ENCODE measurements around the gene CNNM3.

CNNM3 gene

DNA sequence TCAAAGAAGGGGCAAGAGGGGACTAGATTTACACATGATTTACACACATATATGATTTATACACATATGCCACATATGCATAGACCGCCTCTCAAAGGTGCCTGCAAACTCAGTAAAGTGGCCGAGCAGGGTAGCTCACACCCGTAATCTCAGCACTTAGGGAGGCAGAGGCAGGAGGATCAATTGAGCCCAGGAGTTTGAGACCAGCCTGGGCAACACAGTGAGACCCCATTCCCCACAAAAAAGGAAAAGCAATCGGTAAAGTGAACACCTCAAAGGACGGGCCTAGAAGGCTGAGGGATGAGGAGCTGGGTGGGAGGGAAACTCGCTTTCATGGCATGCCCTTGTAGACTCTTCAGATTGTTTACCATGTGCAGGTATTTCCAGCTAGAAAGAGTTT is 36.6 kb downstream of the CNNM3 start:
- Histone ChIP-seq H3K4ac (ENCODE audit: low read depth, low read length) (no peak overlapping the region), H3K56ac (ENCODE audit: low read length) (no peak overlapping the region), H3K36me3 (ENCODE audit: control insufficient read depth, insufficient read depth, low read length) (peaks cover 2% of the 10 kb centered on the region), H3K4me1 (ENCODE audit: control insufficient read depth, low read depth, low read length) (peaks cover 4% of the 10 kb centered on the region), H3K27me3 (ENCODE audit: insufficient read depth, low read length, poor library complexity) (no peaks in the 10 kb centered on the region), H3K27ac (ENCODE audit: low read depth, low read length) (no peak overlapping the region), H4K5ac (ENCODE audit: low read length) (no peak overlapping the region), H2BK15ac (replicated peaks; ENCODE audit: low read depth) (no peak overlapping the region), H2AK5ac (ENCODE audit: low read length) (no peak overlapping the region), H3K4me3 (ENCODE audit: low read length) (no peak overlapping the region), H4K8ac (ENCODE audit: low read depth, low read length) (no peak overlapping the region), H3K79me2 (ENCODE audit: control insufficient read depth, insufficient read depth, low read length) (no peaks in the 10 kb centered on the region), H2BK5ac (ENCODE audit: low read length) (no peak overlapping the region), H2BK120ac (ENCODE audit: low read depth, low read length) (no peak overlapping the region), H3K18ac (ENCODE audit: low read length) (no peak overlapping the region), H3K4me2 (ENCODE audit: low read length) (no peak overlapping the region), H3K23ac (ENCODE audit: low read length) (no peak overlapping the region), H3K9ac (ENCODE audit: low read length) (no peak overlapping the region), H3K79me1 (ENCODE audit: low read length) (peaks cover 3% of the 10 kb centered on the region)
- no CpG with 5 or more reads among the region's 6 CpGs for WGBS (ENCODE audit: extremely low coverage, insufficient coverage, low lambda C conversion rate)
- no peak for DNase-seq

DNA sequence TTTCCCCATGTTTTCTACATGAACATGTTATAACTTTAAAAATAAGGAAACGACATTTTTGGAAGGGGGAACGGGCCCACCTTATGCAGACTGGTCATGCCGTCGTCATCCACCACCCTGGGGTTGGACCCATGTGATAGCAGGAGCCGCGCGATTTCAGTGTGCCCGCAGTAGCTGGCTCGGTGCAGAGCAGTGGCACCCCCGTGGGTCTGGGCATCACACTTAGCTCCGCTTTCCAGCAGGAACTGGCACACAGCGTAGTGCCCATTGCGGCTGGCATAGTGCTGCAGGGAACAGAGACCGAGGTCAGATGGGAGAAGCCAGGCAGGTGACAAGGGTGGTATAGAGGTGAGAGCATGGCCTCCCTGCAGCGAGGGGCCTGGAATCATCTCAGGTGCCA is 37.3 kb downstream of the CNNM3 start:
- Histone ChIP-seq H3K23ac (ENCODE audit: low read length) (no peak overlapping the region), H3K4ac (ENCODE audit: low read depth, low read length) (no peak overlapping the region), H4K8ac (ENCODE audit: low read depth, low read length) (no peak overlapping the region), H3K9ac (ENCODE audit: low read length) (no peak overlapping the region), H2BK5ac (ENCODE audit: low read length) (no peak overlapping the region), H2BK120ac (ENCODE audit: low read depth, low read length) (no peak overlapping the region), H4K5ac (ENCODE audit: low read length) (no peak overlapping the region), H3K79me1 (ENCODE audit: low read length) (peaks cover 3% of the 10 kb centered on the region), H3K4me3 (ENCODE audit: low read length) (no peak overlapping the region), H3K4me2 (ENCODE audit: low read length) (no peak overlapping the region), H2BK15ac (replicated peaks; ENCODE audit: low read depth) (no peak overlapping the region), H3K36me3 (ENCODE audit: control insufficient read depth, insufficient read depth, low read length) (no peaks in the 10 kb centered on the region), H3K18ac (ENCODE audit: low read length) (no peak overlapping the region), H3K56ac (ENCODE audit: low read length) (no peak overlapping the region), H3K27me3 (ENCODE audit: insufficient read depth, low read length, poor library complexity) (no peaks in the 10 kb centered on the region), H3K79me2 (ENCODE audit: control insufficient read depth, insufficient read depth, low read length) (no peaks in the 10 kb centered on the region), H3K27ac (ENCODE audit: low read depth, low read length) (no peak overlapping the region), H2AK5ac (ENCODE audit: low read length) (no peak overlapping the region), H3K4me1 (ENCODE audit: control insufficient read depth, low read depth, low read length) (peaks cover 4% of the 10 kb centered on the region)
- WGBS (ENCODE audit: extremely low coverage, insufficient coverage, low lambda C conversion rate), result no CpG with 5 or more reads among the region's 15 CpGs
- DNase-seq, result no peak

DNA sequence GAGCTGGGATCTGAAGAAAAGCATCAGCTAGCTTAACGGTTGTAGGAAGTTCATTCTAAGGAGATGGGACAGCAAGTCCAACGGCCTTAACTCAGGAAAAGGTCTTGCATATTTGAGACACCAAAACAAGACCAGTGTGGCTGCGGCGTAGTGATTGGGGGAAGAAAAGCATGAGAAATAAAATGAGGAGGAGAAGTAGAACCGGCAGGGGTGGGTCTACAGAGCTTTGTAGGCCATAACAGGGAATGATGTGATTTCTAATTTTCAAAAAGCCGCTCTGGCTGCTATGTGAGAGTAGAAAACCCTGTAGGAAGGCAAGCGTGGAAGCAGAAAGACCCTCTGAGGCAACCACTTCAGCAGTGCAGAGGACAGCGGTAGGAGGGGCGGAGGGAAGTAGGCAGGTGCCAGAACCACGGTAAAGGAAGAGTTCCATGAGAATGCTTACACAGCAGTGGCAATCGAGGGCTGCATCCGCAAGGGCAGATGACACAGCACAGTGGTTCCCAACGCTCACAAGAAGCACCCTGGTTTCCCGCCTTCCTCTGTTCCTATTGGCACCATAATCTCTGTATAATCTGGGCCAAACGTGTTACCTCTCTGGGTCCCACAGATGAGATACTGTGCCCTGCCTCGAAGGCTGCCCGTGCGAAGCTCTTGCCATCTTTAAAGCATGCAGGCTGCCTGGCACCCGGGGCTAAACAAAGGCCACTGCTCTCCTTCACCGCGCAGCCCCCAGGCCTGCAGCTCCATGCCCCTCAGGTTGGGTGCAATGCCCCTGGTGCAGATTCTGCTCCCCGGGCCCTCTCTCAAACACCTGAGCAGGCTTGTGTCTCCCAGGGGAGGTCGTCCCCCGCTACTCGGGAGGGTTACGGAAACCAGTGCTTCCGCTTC is 41.0 kb downstream of the CNNM3 start:
- Histone ChIP-seq H3K4me2 (ENCODE audit: low read length) (peak overlapping the region; percentile 59), H3K23ac (ENCODE audit: low read length) (no peak overlapping the region), H2BK15ac (replicated peaks; ENCODE audit: low read depth) (no peak overlapping the region), H3K9ac (ENCODE audit: low read length) (peak overlapping the region; percentile 93), H3K79me1 (ENCODE audit: low read length) (peaks cover 4% of the 10 kb centered on the region), H3K27ac (ENCODE audit: low read depth, low read length) (no peak overlapping the region), H3K4ac (ENCODE audit: low read depth, low read length) (no peak overlapping the region), H3K18ac (ENCODE audit: low read length) (no peak overlapping the region), H3K79me2 (ENCODE audit: control insufficient read depth, insufficient read depth, low read length) (no peaks in the 10 kb centered on the region), H3K56ac (ENCODE audit: low read length) (peak overlapping the region; percentile 94), H2BK120ac (ENCODE audit: low read depth, low read length) (no peak overlapping the region), H4K8ac (ENCODE audit: low read depth, low read length) (no peak overlapping the region), H3K36me3 (ENCODE audit: control insufficient read depth, insufficient read depth, low read length) (peaks cover 10% of the 10 kb centered on the region), H3K4me3 (ENCODE audit: low read length) (peak overlapping the region; percentile 81), H2BK5ac (ENCODE audit: low read length) (no peak overlapping the region), H2AK5ac (ENCODE audit: low read length) (no peak overlapping the region), H3K27me3 (ENCODE audit: insufficient read depth, low read length, poor library complexity) (no peaks in the 10 kb centered on the region), H4K5ac (ENCODE audit: low read length) (no peak overlapping the region), H3K4me1 (ENCODE audit: control insufficient read depth, low read depth, low read length) (peaks cover 5% of the 10 kb centered on the region)
- whole genome bisulfite sequencing (ENCODE audit: extremely low coverage, insufficient coverage, low lambda C conversion rate), result no CpG with 5 or more reads among the region's 27 CpGs
- peak; percentile 54 for DNase-seq

DNA sequence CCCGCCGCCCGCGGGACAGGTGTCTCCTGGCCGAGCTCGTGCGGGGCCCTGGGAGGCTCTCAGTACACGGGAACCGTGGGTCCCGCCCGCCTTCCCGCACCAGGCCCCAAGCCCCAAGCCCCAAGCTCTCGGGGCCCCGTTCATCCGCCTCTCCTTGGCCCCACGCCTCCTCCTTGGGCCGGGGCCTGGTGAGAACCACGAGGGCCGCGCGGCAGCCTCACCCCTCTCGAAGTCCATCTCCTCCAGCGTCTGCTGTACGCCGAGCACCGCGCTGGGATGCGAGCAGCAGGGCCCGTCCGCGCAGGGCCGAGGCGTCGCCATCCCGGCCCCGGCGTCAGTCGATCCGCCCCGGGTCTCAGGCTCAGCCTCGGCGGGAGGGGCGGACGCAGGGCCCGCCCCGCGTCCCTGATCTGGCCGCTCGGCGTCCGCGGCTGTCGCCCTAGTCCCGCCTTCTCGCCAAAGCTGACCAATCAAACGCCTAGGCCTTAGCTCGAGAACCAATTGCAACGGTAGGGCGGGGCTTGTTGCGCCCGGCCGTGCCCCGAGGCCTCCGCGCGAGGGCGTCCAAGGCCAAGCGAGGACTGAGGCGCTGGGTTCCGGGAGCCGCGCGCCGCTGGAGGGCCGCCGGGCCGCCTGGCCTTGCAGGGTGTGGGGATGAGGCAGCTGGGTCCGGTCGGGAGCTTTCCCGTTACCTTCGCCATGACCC is 41.8 kb downstream of the CNNM3 start, which contains the start of gene ANKRD39:
ANKRD39 (minus strand) TSS at position 350 of the 706 bp plus-strand sequence; CDS start at position 321, 29 bp downstream.
- peak within 1 kb of the TSS; percentile 59 for H3K4me2 ChIP-seq (ENCODE audit: low read length)
- peak; percentile 99 for DNase-seq
- peaks cover 5% of the 10 kb centered on the region for H3K79me1 ChIP-seq (ENCODE audit: low read length)
- no CpG with 5 or more reads among the region's 81 CpGs for WGBS (ENCODE audit: extremely low coverage, insufficient coverage, low lambda C conversion rate)
- peaks cover 11% of the 10 kb centered on the region for H3K36me3 ChIP-seq (ENCODE audit: control insufficient read depth, insufficient read depth, low read length)
- H3K56ac ChIP-seq (ENCODE audit: low read length), result peak within 1 kb of the TSS; percentile 94
- H3K23ac ChIP-seq (ENCODE audit: low read length), result peak within 1 kb of the TSS; percentile 0
- H2AK5ac ChIP-seq (ENCODE audit: low read length), result no peak within 1 kb of the TSS
- peaks cover 5% of the 10 kb centered on the region for H3K4me1 ChIP-seq (ENCODE audit: control insufficient read depth, low read depth, low read length)
- H4K8ac ChIP-seq (ENCODE audit: low read depth, low read length), result no peak within 1 kb of the TSS
- H3K27me3 ChIP-seq (ENCODE audit: insufficient read depth, low read length, poor library complexity), result no peaks in the 10 kb centered on the region
- H3K4me3 ChIP-seq (ENCODE audit: low read length), result peak within 1 kb of the TSS; percentile 81
- no peak within 1 kb of the TSS for H2BK15ac ChIP-seq (replicated peaks; ENCODE audit: low read depth)
- H2BK120ac ChIP-seq (ENCODE audit: low read depth, low read length), result no peak within 1 kb of the TSS
- H2BK5ac ChIP-seq (ENCODE audit: low read length), result no peak within 1 kb of the TSS
- H3K79me2 ChIP-seq (ENCODE audit: control insufficient read depth, insufficient read depth, low read length), result no peaks in the 10 kb centered on the region
- H3K27ac ChIP-seq (ENCODE audit: low read depth, low read length), result no peak within 1 kb of the TSS
- H3K9ac ChIP-seq (ENCODE audit: low read length), result peak within 1 kb of the TSS; percentile 93
- H4K5ac ChIP-seq (ENCODE audit: low read length), result no peak within 1 kb of the TSS
- H3K4ac ChIP-seq (ENCODE audit: low read depth, low read length), result no peak within 1 kb of the TSS
- peak within 1 kb of the TSS; percentile 16 for H3K18ac ChIP-seq (ENCODE audit: low read length)

DNA sequence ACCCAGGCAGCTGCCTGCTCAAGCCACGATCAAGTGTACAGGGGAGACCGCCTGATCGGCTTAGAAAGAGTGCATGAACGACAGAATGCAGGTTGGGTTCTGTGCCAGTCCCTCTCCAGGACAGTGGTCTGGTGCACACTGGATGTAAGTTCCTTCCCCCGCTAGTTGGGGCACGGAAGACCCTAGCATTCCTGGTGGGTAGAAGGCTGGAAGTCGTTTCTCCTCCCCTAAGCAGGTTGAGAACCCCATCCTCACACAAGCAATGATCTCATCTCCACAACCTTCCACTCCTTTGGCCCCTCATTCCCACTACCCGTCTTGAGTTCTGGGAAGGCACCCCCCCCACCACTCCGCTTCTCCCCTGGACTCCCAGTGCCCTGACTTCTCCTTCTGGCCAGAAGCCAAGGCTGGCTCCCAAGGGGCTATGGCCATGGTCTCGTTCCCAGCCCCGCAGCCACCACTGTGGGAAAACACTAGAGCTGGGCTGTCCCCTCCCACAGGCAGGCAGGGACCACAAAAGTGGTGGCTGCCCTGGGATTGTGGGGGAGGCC is 43.1 kb downstream of the CNNM3 start:
- no peak overlapping the region for H3K4ac ChIP-seq (ENCODE audit: low read depth, low read length)
- H2AK5ac ChIP-seq (ENCODE audit: low read length), result no peak overlapping the region
- no peak for DNase-seq
- H3K27me3 ChIP-seq (ENCODE audit: insufficient read depth, low read length, poor library complexity), result no peaks in the 10 kb centered on the region
- no peak overlapping the region for H2BK120ac ChIP-seq (ENCODE audit: low read depth, low read length)
- H2BK5ac ChIP-seq (ENCODE audit: low read length), result no peak overlapping the region
- H3K4me3 ChIP-seq (ENCODE audit: low read length), result no peak overlapping the region
- H2BK15ac ChIP-seq (replicated peaks; ENCODE audit: low read depth), result no peak overlapping the region
- peaks cover 7% of the 10 kb centered on the region for H3K79me1 ChIP-seq (ENCODE audit: low read length)
- H3K56ac ChIP-seq (ENCODE audit: low read length), result peak overlapping the region; percentile 75
- no peak overlapping the region for H4K8ac ChIP-seq (ENCODE audit: low read depth, low read length)
- H3K23ac ChIP-seq (ENCODE audit: low read length), result peak overlapping the region; percentile 0
- peaks cover 5% of the 10 kb centered on the region for H3K4me1 ChIP-seq (ENCODE audit: control insufficient read depth, low read depth, low read length)
- peaks cover 22% of the 10 kb centered on the region for H3K36me3 ChIP-seq (ENCODE audit: control insufficient read depth, insufficient read depth, low read length)
- no peak overlapping the region for H4K5ac ChIP-seq (ENCODE audit: low read length)
- peak overlapping the region; percentile 62 for H3K9ac ChIP-seq (ENCODE audit: low read length)
- peak overlapping the region; percentile 23 for H3K4me2 ChIP-seq (ENCODE audit: low read length)
- H3K18ac ChIP-seq (ENCODE audit: low read length), result no peak overlapping the region
- no peaks in the 10 kb centered on the region for H3K79me2 ChIP-seq (ENCODE audit: control insufficient read depth, insufficient read depth, low read length)
- peak overlapping the region; percentile 26 for H3K27ac ChIP-seq (ENCODE audit: low read depth, low read length)
- WGBS (ENCODE audit: extremely low coverage, insufficient coverage, low lambda C conversion rate), result no CpG with 5 or more reads among the region's 11 CpGs

Measured in mesendoderm (in vitro differentiated cells).